Prostate gland (tissue), 2 donors: ENCODE measurements around the gene EXOC2.

Experiments
- POLR2A ChIP-seq: fragments of 450-650 bp; IDR thresholded peaks from one replicate; pipeline ENCODE4 v1.6.1; 2016; ENCODE audit warnings: antibody characterized with exemption, mild to moderate bottlenecking
- POLR2AphosphoS5 ChIP-seq: sonication (generic); formaldehyde crosslinking; IDR thresholded peaks from one replicate; pipeline ENCODE4 v1.6.1; 2017; ENCODE audit warnings: antibody characterized with exemption
- TF ChIP-seq, protein P1 (sequence below), 4 experiments: fragments of 200-600 bp in 2 of 4; fragments of 450-650 bp in 2 of 4; sonication (generic) in 2 of 4; IDR thresholded peaks; 1 replicate in 3 of 4; 2 replicates in 1 of 4; pipeline ENCODE4 v1.5.1; 2016 to 2019; ENCODE audit warnings: antibody characterized with exemption in 4 of 4, mild to moderate bottlenecking in 2 of 4, moderate library complexity in 2 of 4

DNA sequence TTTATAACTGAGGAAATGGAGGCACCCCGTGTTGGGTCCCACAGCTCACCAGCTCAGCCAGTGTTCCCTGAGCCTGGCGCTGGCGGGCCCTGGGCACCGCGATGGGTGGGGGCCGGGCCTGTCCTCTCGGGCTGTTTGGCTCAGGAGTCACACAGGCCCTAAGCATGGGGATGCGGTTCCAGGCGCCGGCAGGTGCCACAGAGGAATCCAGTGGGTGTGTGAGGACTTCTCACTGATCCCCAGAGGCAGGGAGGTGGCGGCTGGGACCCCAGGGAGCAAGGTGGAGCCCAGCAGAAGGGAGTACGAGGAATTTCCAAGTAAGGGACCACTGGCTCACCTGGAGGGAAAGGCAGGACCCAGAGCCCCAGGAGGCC lies 243.9 kb downstream of the EXOC2 start:
- TF ChIP-seq POLR2A (no peak), POLR2AphosphoS5 (no peak)
- TF ChIP-seq, protein P1, sequence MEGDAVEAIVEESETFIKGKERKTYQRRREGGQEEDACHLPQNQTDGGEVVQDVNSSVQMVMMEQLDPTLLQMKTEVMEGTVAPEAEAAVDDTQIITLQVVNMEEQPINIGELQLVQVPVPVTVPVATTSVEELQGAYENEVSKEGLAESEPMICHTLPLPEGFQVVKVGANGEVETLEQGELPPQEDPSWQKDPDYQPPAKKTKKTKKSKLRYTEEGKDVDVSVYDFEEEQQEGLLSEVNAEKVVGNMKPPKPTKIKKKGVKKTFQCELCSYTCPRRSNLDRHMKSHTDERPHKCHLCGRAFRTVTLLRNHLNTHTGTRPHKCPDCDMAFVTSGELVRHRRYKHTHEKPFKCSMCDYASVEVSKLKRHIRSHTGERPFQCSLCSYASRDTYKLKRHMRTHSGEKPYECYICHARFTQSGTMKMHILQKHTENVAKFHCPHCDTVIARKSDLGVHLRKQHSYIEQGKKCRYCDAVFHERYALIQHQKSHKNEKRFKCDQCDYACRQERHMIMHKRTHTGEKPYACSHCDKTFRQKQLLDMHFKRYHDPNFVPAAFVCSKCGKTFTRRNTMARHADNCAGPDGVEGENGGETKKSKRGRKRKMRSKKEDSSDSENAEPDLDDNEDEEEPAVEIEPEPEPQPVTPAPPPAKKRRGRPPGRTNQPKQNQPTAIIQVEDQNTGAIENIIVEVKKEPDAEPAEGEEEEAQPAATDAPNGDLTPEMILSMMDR (IDR thresholded peaks at IDR 0.05): no peak
